Stimulated activated CD4-positive, alpha-beta T cell treated with anti-CD3 and anti-CD28 coated beads, Interleukin-2, amount 100 ng/mL, for 4 hours (primary cell): ENCODE results near the gene THRSP.
A peak's percentile ranks its signal among the peaks of the same experiment; 100 is the strongest.
"Not testable (repeated sequence)": the region's sequence is repeated elsewhere in the genome, so short reads cannot be mapped to it uniquely, and the experiment has no call there.

Source experiments
- DNase-seq: peaks from one replicate; pipeline ENCODE4 v3.0.0-alpha.2; 2020; ENCODE audit warnings: low read depth

The THRSP gene

DNA sequence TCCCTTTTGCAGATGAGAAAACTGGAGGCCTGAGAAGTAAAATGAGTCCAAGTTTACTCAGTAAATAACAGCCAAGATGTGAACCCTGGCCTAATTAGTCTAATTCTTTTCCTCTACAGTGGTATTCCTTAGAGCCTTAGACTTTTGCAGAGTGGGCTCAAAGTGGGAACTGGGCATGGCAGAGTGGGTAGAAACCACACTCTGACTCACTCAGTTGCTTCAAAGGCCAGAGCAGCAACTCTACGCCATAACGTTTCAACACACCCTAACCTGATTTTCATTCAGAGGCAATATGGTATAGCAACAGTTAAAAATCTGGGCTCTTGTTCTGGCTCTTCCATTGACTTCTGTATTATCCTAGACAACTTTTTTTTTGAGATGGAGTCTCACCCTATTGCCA, 2.8 kb downstream of the THRSP start:
- no peak for DNase-seq

DNA sequence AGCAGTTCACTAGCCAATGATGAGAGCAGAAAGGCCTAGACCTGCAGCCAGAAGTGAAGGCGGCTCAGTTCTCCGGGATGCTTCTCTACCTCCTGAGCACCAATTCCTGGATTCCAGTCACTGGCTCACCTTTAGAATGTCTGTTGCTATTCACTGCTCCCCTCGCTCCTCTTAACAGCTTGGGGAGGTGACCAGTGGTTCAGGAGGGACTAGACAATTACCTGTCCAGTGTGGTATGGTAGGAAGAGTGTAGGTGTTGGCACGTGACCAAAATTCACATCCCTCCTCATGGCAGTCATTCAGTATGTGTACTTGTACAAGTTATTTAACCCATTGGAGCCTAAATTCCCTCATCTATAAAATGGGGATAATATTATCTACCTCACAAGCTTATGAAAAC, 4.0 kb downstream of the THRSP start:
- DNase-seq, result no peak

DNA sequence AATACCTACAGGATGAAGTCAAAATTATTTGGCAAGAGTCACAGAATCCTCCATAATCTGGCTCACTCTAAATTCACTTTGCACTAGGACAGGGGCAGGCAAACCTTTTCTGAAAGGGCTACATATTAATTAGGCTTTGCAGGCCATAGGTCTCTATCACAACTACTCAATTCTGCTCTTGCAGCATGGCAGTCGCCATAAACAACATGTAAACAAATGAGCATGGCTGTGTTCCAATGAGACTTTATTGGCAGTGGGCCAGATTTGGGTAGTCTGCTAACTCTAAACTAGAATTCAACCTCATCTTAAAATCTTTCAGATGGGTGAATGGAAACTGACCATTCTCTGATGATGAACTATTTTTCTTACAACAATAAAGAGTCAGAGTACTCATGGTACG, 5.8 kb downstream of the THRSP start:
- no peak for DNase-seq

DNA sequence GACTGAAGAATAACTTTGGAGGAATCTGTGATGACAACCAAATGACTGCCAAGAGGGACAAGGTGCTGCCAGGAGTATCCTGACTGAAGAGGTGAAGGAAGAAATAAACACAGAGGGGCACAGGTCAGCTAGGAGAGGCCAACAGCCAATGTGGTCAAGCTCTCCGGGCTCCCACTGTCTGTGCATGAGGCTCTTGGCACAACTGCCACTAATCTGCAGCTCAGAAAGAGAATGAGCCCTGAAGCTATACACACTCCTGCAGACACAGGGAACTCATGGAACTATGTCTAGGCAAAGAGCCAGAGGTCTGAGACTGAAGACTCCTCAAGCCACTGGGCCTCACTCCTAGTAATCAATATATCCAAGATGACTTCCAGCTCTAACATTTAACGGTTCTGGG, 7.0 kb downstream of the THRSP start:
- no peak for DNase-seq

DNA sequence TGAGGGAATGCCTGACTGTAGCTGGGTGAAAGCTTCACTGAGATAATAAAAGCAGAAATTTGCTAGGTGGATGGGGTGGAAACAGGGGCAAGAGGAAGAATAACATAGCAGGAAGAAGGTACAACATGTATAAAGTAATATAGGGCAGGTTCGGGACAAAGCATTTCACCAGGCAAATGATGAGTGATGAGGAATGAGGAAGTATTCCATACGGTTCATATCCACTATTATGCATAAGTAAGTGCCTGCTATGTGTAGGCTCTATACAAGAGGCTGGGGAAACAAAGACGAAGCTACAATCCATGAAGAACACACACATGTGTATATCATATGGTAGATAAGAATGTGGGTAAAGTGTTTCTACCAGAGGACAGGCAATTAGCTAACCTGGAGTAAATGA, 8.1 kb downstream of the THRSP start:
- DNase-seq, result no peak

DNA sequence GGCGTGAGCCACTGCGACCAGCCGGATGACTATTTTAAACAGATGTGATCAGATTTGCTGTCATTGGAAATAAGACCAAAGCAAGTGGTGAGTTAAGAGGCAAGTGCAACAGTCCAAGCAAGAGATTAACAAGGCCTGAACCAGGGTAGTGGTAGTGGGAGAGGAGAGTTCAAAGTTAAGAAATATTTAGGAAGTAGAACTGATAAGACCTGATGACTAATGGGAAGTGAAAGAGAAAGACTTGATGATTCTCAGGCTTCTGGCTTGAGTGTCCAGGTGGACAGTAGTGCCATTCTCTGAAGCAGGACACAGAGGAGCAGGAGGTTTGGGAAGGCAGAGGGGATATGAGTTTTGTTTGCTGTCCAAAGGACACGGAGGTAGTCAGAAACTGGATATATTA, 8.8 kb downstream of the THRSP start:
- DNase-seq, result no peak

DNA sequence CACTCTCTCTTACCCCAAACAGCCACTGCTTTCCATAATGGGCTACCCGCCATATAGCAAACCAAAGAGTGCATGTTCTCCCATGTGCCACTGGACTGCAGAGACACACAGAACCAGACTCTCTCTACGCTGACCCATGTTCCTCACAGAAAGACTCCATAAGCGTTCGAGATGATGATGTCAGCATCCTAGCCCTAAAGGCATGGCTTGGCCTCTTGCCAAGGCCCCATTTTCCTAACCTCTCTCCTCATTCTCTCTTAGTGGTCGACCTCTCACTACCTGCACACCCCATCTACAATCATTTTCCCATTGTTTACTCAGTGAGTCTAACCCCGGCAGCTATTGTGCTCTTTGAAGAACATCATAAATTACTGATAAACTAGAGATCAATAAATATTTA, 11.1 kb downstream of the THRSP start:
- no peak for DNase-seq

DNA sequence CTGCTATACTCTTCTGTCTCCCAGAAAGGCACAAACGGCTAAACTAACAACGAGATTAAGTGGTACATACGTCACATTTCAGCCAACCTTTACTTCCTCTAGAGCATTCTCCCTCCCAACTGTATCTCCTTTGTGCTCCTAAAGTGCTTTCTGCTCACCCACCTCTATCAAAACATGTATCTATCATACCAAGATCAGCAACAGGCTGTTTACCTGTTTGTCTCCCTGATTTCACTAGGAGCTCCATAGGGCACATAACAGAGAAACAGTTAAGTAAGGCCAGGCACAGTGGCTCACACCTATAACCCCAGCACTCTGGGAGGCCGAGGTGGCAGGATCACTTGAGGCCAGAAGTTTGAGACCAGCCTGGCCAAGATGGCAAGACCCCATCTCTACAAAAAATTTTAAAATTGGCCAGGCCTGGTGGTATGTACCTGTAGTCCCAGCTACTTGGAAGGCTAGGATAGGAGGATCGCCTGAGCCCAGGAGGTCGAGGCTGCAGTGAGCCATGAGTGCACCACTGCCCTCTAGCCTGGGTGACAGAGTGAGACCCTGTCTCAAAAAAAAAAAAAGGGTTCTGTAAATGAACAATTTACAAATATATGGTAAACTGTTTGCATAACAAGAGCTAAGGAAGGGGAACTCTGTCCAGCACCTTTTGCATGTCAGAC, 13.2 kb downstream of the THRSP start:
- no peak for DNase-seq

DNA sequence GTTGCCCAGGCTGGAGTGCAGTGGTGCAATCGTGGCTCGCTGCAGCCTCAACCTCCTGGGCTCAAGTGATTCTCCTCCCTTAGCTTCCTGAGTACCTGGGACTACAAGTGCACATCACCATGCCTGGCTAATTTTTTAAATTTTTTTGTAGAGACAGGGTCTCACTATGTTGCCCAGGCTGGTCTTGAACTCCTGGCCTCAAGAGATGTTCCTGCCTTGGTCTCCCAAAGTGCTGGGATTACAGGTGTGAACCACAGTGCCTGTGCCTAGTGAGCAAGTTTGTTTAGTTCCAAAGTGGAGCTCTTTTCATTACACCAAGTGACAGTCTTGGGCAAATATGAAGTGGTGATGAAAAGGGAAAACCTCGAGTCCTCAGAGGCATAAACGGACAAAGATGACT, 13.9 kb downstream of the THRSP start:
- not testable (repeated sequence) for DNase-seq

DNA sequence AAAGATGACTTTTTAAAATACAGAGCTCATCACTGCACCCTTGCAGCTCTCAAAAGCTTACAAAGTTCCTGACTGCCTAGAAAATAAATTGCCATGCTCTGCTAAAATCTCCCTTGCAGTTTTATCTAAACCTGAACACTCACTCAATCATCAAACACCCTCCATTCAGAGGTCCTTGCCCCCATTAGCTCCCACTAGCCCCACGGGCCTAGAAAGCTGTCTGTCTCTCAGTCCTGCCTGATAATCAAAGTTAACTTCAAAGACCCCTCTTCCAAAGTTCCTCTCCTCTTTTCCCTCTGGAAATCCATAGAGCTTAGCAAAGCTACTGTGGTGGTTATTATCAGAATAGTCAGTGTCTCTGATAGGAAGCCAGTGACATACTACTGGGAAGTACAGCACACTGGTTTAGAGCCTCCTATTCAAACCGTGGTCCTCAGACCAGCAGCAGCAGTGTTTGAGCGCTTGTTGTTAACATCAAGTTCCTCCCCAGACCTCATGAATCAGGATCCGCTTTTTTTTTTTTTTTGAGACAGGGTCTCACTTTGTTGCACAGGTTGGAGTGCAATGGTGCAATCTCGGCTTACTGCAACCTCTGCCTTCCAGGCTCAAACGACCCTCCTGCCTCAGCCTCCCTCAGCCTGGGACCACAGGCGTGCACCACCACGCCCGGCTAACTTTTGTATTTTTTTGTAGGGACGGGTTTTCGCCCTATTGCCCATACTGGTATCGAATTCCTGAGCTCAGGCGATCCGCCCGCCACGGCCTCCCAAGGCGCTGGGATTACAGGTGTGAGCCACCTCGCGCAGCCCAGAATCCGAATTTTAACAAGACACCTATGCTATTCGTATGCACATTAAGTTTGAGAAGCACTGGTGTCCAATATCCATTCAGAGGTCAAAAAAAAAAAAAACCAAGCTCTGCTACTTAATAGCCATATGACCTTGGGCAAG, 14.8 kb downstream of the THRSP start:
- no peak for DNase-seq

DNA sequence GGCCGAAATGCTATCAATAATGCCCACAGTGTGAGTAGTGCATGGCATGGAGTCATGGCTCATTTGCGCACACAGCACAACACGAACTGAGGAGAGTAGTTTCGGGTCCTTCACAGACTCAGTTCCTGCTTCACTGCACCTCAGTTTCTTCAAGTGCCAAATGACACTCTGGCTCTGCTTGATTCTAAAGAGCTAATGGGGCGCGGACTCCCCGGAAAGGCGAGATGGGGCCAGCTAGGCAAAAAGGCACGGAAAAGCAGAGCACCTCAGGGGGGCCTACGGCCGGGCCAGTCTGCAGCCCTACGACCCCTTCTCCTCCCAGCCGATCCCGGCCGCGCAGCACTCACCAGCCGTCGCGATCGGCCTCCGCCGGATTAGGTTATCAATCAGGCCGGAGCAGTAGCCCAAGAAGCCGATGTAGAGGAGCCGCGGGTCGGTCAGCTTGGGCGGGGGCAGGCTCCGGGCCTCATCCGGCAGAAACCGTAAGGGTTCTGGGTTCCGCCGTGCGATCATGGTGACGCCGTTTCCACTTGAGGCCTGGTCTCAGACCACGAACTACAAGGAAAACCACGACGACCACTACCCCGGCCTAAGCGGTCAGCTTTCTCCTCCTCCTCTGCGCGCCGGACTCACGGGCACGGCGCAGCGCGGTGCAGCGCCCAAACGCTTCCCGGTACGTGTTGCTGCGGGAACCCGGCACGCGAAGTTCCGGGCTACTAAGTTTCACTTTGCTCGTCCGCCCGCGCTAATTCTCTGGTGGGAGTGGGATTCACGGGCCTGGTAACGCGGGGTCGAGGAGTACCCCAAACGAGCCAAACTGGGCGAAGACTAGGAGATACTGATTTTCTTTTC, 15.8 kb downstream of the THRSP start, which contains the start of gene NDUFC2:
Gene NDUFC2, minus strand, starts transcription at position 631 of the 852 bp plus-strand sequence. Its CDS starts 118 bp downstream, at position 513.
- DNase-seq, result peak; percentile 53

DNA sequence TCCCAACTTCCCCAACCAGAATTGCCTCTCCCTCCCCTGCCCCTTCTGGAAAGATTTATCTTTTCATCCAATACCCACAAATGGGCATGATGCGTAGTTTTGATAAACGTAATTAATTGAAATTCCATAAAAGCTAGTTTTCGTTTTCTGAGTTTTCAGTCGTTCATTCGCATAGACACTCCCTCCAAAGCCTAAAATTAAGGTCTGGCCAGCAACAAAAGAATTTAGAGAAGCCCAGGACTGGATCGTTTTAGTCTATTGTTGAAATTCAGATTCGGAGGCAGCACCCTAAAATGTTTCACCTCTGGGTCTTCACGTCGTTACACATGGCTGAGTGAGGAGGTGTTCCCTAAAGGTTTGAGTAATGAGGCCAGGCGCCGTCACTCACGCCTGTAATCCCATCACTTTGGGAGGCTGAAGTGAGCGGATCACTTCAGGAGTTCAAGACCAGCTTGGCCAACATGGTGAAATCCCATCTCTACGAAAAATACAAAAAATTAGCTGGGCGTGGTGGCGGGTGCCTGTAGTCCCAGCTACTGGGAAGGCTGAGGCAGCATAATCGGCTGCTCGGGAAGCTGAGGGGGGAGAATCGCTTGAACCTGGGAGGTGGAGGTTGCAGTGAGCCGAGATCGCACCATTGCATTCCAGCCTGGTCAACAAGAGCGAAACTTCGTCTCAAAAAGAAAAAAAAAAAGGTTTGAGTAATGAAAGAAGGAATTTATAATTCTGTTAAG, 16.6 kb downstream of the THRSP start:
- DNase-seq, result no peak

DNA sequence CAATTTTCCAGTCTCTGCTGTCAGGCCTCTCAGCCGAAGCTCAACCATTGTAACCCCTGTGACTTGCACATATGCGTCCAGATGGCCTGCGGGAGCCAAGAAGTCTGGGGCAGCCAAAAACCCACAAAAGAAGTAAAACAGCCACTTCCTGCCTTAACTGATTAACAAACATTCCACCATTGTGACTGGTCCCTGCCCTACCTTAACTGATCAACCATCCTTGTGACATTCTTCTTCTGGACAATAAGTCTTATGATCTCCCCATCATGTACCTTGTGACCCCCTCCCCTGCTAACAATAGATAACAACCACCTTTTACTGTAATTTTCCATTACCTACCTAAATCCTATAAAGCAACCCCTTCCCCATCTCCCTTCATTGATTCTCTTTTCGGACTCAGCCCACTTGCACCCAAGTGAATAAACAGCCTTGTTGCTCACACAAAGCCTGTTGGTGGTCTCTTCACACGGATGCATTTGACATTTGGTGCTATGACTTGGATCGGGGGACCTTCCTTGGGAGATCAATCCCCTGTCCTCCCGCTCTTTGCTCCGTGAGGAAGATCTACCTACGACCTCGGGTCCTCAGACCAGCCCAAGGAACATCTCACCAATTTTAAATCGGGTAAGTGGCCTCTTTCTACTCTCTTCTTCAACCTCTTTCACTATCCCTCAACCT, 17.3 kb downstream of the THRSP start:
- DNase-seq, result no peak

DNA sequence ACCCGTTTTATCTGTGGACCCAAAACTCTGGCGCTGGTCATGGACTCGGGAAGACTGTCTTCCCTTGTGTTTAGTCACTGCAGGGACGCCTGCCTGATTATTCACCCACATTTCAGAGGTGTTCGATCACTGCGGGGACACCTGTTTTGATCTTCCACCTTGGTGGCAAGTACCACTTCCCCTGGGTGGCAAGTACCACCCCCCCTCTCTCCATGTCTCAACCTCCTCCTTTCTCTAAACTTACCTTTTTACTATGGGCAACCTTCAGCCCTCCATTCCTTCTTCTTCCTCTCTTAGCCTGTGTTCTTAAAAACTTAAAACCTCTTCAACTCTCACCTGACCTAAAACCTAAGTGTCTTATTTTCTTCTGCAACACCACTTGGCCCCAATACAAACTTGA, 17.9 kb downstream of the THRSP start:
- no peak for DNase-seq

DNA sequence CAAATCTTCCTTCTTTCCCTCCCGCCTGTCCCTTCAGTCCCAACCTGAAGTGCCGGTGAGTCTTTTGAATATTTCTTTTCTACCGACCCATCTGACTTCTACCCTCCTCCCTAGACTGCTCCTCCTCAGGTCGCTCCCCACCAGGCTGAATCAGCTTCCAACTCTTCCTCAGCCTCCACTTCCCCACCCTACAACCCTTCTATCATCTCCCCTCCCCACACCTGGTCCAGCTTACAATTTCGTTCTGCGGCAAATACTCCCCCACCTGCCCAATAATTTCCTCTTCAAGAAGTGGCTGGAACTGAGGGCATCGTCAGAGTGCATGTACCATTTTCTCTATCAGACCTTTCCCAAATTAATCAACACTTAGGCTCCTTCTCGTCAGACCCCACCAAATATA, 18.5 kb downstream of the THRSP start:
- DNase-seq, result no peak

DNA sequence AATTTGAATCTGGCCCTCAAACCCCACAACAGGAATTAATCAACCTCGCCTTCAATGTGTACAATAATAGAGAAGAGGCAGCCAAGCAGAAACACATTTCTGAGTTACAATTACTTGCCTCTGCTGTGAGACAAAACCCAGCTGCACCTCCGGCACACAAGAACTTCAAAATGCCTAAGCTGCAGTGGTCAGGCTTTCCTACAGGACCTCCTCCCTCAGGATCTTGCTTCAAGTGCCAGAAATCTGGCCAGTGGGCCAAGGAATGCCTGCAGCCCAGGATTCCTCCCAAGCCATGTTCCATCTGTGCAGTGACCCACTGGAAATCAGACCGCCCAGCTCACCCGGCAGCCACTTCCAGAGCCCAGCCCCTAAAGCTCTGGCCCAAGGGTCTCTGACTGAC, 19.4 kb downstream of the THRSP start:
- no peak for DNase-seq

DNA sequence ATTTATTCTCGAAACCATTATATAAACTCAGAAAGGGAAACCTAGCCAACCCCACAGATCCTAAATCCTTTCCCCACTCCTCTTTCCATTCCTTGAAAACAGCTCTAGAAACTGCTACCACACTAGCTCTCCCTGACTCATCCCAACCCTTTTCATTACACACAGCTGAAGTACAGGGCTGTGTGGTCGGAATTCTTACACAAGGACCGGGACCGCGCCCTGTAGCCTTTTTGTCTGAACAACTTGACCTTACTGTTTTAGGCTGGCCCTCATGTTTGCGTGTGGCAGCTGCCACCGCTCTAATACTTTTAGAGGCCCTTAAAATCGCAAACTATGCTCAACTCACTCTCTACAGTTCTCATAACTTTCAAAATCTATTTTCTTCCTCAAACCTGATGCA, 20.8 kb downstream of the THRSP start:
- DNase-seq, result not testable (repeated sequence)

DNA sequence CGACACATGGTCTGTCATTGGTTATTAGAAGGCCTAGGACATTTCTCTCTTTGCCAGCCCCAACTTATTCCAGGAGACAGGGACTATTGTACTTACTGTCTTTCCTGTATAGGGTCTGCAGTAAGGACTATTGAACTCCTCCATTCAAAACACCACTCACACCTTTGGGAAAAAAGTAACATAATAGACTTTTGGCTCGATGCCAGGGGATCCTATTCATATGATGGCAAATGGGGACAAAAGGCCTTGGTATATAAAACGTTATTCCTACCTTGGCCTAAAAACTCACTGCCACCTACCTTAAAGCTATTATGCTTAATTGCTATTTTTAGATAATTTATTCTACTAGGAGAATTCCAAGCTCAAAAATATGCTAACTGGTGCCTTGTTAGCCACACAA, 22.3 kb downstream of the THRSP start:
- DNase-seq, result no peak

DNA sequence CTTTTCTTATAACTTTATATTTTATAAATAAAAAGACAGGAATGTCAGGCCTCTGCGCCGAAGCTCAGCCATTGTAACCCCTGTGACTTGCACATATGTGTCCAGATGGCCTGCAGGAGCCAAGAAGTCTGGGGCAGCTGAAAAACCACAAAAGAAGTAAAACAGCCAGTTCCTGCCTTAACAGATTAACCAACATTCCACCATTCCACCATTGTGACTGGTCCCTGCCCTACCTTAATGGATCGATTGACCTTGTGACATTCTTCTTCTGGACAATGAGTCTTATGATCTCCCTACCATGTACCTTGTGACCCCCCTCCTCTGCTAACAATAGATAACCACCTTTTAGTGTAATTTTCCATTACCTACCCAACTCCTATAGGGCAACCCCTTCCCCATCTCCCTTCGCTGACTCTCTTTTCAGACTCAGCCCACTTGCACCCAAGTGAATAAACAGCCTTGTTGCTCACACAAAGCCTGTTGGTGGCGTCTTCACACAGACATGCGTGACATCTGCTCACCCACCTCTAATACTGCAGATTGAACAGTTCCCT, 22.9 kb downstream of the THRSP start:
- not testable (repeated sequence) for DNase-seq

DNA sequence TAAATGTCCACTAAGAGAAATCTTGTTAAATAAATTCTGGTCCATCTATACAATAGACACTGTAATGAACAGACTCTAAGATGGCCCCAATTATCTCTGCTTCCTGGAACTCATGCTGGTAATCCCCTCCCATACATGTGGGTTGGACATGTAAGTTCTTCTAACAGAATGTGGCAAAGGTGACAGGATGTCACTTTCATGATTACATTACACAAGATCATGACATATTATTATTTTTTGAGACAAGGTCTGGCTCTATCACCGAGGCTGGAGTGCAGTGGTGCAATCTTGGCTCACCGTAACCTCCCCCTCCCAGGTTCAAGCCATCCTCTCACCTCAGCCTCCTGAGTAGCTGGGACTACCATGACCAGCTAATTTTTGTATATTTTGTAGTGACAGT, 30.6 kb downstream of the THRSP start:
- DNase-seq, result no peak
